Activated CD4-positive, alpha-beta T cell treated with anti-CD3 and anti-CD28 coated beads for 24 hours (primary cell): ENCODE measurements around the gene HEPN1.
A peak's percentile ranks its signal among the peaks of the same experiment; 100 is the strongest.

ENCODE experiments used
- DNase-seq, 2 donors: peaks; one replicate each; pipeline ENCODE4 v3.0.0-alpha.2; 2020; ENCODE audit warnings: low read depth in 2 of 2

Gene HEPN1

GRCh38 chr11:124899383-124900145, 19.5 kb upstream of the HEPN1 start:
- DNase-seq: no peak

GRCh38 chr11:124900464-124900863, 18.6 kb upstream of the HEPN1 start:
- DNase-seq: no peak

DNA sequence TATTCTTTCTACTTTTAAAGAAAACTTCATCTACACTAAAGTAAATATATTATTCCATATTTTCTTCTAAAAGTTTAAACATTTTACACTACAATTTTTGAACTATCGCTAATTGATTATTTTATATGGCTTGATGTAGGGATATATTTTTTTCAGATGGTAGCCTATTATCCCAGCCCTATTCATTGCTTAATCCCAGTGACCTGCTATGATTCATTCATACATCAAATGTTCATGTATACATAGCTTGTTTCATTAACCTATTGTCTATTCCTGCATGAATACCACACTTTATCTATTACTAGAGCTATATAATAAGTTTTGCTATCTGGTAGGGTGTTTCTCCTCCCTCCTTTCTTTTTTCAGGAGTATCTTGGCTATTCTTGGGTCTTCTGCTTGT, 16.4 kb upstream of the HEPN1 start:
- no peak for DNase-seq

DNA sequence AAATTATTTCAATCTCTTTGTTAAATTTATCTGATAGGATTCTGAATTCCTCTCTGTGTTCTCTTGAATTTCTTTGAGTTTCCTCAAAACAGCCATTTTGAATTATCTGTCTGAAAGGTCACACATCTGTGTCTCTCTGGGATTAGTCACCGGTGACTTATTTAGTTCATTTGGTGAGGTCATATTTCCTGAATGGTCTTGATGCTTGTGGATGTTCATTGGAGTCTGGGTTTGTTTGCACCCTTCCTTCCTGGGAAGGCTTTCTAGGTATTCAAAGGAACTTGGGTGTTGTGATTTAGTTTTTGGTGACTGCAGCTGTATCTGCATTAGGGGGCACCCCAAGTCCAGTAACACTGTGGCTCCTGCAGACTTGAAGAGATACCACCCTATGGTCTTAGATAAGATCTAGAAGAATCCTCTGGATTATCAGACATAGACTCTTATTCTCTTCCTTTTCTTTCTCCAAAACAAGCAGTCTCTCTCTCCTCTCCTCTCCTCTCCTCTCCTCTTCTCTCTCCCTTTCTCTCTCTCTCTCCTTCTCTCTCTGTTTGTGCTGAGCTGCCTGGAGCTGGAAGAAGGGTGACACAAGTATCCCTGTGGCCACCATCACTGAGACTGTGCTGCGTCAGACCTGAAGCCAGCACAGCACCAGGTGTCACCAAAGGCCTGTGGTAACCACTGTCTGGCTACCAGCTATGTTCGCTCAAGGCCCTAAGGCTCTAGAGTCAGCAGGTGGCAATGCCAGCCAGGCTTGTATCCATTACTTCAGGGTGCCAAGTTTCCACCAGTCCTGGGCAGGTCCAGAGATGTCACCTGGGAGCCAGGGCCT, 3.3 kb upstream of the HEPN1 start:
- DNase-seq: no peak

DNA sequence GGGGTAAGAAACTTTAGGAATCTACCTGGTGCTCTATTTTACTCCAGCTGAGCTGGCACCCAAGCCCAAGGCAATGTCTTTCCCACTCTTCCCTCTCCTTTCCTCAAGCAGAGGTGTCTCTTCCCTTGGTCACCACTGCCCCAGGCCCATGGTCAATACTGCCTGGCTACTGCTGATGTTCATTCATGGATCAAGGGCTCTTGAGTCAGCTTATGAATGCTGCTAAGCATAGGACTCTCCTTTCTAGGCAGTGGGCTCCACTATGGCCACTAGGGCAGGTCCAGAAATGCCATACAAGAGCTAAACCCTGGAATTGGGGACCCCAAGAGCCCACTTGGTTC, 2.7 kb upstream of the HEPN1 start:
- DNase-seq: no peak

DNA sequence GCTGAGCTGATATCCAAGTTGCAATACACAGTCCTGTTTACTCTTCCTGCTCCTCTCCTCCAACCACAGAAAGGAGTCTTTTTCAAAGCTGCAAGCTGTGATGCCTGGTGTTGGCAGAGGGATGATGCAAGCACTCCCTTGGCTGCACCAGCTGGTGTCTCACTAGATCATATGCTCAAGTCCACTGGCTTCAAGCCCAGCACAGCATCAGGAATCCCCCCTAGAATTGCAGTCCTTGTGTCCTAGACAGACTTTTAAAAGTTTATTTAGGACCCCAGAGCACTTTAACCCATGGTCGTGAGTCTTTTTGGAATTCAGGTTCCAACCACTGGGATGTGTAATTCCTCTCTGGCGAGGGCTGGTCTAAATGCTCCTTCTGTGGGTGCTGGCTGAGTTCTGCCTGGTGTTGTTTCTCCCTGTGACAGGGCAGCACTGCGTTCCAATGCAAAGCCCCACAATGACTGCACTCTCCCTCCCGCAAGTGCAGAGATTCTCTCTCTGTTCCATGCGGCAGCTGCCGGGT, 1.9 kb upstream of the HEPN1 start:
- DNase-seq: no peak

DNA sequence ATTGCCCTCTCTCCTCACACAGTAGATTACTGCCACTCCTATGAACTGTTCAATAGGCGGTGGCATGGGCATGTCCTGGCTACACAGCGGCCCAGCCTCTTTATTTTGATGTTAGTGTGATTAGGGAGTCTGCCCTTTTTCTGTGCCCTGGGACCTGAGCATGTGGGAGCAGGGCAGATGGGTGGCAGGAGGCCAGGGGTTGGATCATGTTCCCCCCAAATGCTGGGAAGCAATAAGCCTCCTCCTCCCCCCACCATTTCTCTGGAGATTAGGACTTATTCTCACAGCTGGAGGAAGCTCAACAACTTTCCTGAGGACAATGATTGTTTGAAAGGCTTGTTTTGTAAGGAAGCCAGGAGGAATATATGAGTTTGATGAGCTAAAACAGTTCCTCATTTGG, 848 bp downstream of the HEPN1 start:
- DNase-seq: no peak

- DNase-seq: no peak
Measured at GRCh38 chr11:124920356-124920755, 1.3 kb downstream of the HEPN1 start.

- DNase-seq: peak; percentile 65 to 66
Measured at GRCh38 chr11:124920870-124921609, 2.0 kb downstream of the HEPN1 start.

DNA sequence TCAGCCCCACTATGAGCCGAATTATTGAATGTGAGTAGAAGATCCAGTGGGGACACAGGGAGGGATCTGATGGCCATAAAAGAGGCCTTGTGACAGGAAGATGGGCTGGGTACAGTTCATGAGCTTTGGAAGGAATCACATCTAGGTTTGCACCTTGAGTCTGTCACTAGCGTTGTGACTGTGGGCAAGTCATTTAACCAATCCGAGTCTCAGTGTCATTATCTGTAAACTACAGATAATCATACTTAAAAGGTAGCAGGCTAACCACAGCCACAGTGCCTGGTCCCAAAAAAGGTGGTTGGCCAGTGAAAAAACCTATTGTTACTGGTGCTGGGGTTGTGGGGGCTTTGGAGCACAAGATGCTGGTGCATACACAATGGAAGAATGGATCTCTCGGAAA, 3.8 kb downstream of the HEPN1 start:
- no peak for DNase-seq

DNA sequence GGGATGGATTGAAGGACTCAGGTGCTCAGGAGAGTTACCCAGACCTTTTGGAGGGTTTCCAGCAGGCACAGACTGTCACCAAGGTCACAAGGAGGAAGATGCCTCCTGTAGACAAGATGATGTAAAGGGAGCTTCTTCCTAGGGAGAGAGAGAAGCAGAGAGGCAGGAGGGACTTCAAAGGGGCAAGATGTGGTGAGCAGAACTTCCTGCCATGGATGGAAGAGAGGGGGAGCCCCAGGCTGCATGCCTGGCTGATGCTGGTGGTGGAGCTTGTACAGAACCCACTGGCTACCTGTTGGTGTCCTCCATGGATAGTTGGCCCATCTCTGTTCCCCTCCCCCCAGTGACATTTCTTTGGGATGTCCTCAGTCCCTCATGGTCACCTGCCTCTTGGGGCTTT, 4.2 kb downstream of the HEPN1 start:
- no peak for DNase-seq

DNA sequence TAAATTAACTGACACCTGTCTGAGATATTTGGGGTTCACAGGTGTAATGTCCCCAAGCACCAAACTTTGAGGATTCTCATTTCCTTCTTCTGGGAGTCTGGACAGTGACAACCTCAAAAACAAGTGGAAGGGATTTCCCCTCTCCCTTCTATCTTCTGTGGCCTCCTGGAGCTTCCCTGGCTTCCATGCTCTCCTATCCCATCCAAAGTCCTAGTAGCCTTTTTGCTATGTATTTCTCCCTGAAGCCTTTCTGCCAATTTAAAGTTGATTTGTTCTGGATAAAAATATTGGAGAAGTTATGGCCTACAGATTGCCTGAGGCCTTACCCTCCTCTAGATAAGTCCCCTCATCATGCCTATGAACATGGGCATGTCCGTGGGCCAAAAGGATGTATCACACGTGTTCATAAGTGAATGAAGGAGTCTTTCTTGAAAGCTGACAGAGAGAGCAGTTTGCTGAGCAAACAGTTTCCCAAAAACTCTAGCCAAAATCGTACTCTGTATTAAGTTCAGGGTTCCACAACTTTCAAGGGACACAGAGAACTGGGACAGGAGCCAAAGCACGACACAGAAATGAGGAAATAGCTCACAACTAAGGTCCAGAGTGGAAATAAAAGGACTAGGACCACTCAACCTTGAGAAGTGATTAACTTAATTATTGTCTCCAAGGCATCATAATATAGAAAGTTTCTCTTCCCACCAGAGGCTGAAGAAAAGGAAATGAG, 10.1 kb downstream of the HEPN1 start:
- no peak for DNase-seq

- no peak for DNase-seq
Measured at GRCh38 chr11:124930799-124931198, 11.7 kb downstream of the HEPN1 start.

- DNase-seq: no peak
Measured at GRCh38 chr11:124934862-124935547, 16.0 kb downstream of the HEPN1 start.

DNA sequence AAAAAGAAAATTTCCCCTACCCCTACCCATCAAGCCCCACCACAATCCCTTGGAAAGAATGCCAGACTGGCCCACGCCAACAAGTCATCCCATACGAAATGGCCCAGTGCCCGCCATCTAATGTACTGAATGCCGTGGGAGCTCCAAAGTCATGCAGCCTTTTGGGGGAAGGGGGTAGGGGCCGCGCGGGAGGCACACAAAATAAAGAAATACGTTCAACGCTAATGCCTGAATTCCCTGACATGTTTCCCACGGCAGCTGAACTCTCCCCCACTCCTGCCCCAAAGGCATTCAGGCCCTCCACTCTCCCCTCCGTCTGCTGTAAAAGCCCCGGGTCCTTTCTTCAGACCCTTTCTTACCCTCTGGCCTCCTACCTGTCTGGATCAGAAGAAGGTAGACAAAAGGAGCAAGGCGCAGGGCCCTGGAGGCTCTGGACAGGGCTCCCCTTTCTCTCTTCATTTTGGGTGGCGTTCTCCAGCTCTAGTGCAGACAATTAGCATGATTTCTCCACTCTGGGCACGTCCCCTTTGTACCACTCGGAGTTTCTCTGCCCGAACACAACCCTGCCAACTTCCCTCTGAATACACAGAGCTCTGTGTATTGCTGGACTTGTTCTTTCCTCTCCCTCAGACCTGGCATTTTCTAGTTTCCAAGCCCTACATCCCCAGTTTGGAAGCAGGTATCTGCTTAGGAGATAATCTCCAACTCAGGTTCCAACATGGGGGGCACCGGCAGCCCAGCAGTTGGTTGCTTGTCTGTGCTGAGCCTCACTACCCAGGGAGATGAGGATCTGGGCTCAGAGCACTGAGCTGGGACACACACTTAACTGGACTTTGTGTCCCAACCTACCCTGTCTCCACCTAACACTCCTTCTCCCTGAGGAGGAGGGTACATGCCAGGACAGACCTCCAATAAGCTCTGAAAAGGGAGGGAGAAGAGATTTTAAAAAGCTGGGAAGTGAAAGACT, 16.8 kb downstream of the HEPN1 start, which contains the start of gene HEPACAM:
Gene HEPACAM, minus strand, starts transcription at position 500 of the 967 bp plus-strand sequence. Its CDS starts 41 bp downstream, at position 459.
- DNase-seq: no peak

DNA sequence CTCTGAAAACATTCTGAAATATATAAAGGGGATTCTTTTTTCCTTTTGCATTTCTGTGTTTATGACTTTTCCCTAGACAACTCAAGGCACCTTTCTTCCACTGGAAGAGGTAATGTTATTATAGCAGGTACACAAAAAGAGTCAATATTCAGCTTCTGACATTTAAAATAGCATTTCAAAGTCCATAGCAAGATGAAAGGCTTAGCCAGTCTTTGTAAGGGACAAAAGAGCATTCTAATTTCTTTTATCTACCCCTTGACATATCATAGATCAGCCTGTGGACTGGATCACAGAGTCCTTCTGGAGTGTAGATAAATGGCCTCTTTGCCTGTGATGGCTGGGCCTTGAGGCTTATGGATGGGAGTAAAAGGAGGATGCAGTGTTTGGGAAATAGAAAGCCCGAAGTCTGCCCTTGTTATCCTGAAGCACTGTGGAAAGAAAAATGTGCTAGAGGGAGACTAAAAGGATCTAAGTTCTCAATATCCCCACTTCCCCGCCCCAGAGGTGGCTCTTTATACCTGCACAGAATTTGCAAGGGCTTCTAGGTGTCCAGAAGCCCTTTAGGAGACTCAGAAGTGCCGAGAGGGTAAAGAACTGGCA, 18.4 kb downstream of the HEPN1 start:
- no peak for DNase-seq

DNA sequence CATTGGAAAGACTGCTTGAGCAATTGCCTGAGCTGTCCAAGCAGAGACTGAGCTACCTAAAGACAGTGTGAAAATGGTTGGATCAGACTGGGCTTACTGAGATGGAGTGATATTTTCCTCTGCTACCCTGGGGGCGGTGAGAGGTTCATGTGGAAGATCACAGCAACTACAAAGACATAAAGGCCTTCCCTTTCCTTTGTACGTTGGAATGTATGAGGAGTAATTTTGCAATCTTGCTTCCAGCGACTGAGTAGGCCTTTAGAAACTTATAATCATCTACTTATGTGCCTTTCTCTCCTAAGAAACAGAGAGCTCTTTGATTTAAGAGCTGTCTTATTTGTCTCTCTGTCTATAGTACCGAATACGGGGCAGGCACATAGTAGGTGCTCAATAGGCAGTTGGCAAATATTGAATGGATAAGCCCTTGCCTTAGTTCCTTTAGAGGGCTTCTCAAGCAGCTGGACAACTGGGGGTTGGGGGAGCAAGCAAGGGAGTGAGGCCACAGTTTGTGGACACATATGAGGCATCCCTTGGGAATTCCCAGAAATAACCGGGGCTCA, 19.2 kb downstream of the HEPN1 start:
- no peak for DNase-seq

- no peak for DNase-seq
Measured at GRCh38 chr11:124938970-124939369, 19.9 kb downstream of the HEPN1 start.

- DNase-seq: no peak
Measured at GRCh38 chr11:124941703-124942102, 22.7 kb downstream of the HEPN1 start.
